ENCODE results near the gene LZTFL1.

- TF ChIP-seq CTCF (IDR thresholded peaks at IDR 0.05; ENCODE audit: low read depth, low read length, poor library complexity, severe bottlenecking) (no peak), EZH2phosphoT487 (IDR thresholded peaks at IDR 0.05; ENCODE audit: borderline replicate concordance, low read length) (no peak)
Measured at GRCh38 chr3:45890405-45890804, 48.5 kb upstream of the LZTFL1 start.

Data from DOHH2 (cell line).